Upper lobe of left lung (tissue), 6 donors: Measurements from ENCODE around the gene SULF2. TPM values are rescaled to one million over a fixed set of nuclear protein-coding genes. Genes with fewer than 3 reads are reported as not detected.

Experiments
- ATAC-seq, 2 donors: fragments of 200-7000 bp; cut with Tn5 transposase; one replicate each; pipeline ENCODE4 v1.9.1; 2022; ENCODE audit warnings: mild to moderate bottlenecking in 2 of 2, moderate library complexity in 2 of 2; ENCODE audit not compliant: low FRiP score in 2 of 2
- DNase-seq, 2 donors: peaks; one replicate each; pipeline ENCODE4 v3.0.0-alpha.2; 2019 to 2020
- H3K27ac ChIP-seq, 4 donors: fragments of 200-600 bp; sonication (generic); one replicate each; pipeline ENCODE4 v1.5.1; 2016 to 2019
- H3K27me3 ChIP-seq, 4 donors: fragments of 200-600 bp; sonication (generic); one replicate each; pipeline ENCODE4 v1.5.1; 2017 to 2019
- H3K36me3 ChIP-seq, 4 donors: fragments of 200-600 bp; sonication (generic); one replicate each; pipeline ENCODE4 v1.5.1; 2016 to 2019
- H3K4me1 ChIP-seq, 4 donors: fragments of 200-600 bp; sonication (generic); one replicate each; pipeline ENCODE4 v1.5.1; 2018 to 2019
- H3K4me3 ChIP-seq, 4 donors: fragments of 200-600 bp; sonication (generic); one replicate each; pipeline ENCODE4 v1.5.1; 2017 to 2019; ENCODE audit warnings: mild to moderate bottlenecking in 2 of 4, moderate library complexity in 1 of 4
- H3K9me3 ChIP-seq, 4 donors: fragments of 200-600 bp; sonication (generic); one replicate each; pipeline ENCODE4 v1.5.1; 2018 to 2019
- EP300 ChIP-seq, 4 donors: sonication (generic); formaldehyde crosslinking; IDR thresholded peaks; one replicate each; pipeline ENCODE4 v1.5.1; 2017; ENCODE audit warnings: antibody characterized with exemption in 4 of 4, control low read depth in 2 of 4
- POLR2A ChIP-seq, 4 donors: fragments of 450-650 bp; IDR thresholded peaks; one replicate each; pipeline ENCODE4 v1.5.1; 2016 to 2017; ENCODE audit warnings: antibody characterized with exemption in 4 of 4, mild to moderate bottlenecking in 2 of 4
- POLR2AphosphoS5 ChIP-seq, 2 donors: sonication (generic); formaldehyde crosslinking; IDR thresholded peaks; one replicate each; pipeline ENCODE4 v1.5.1; 2017; ENCODE audit warnings: antibody characterized with exemption in 2 of 2
- WGBS, 2 donors: methylation state at CpG; one replicate each; pipeline ENCODE4 v1.1.5; 2017 to 2018; 5-methylcytosine and 5-hydroxymethylcytosine counted together
- total RNA-seq, 6 donors: library from RNA; depleted of rRNA in 4 of 6; stranded (reverse); fragments of >200 nt in 4 of 6; gene quantifications; one replicate each; pipeline versions ENCODE4 v1.1.0 to v1.2.1, GENCODE V29; 2016 to 2021
- TF ChIP-seq, protein P1 (sequence below), 6 experiments: fragments of 450-650 bp in 4 of 6; fragments of 200-600 bp in 2 of 6; sonication (generic) in 2 of 6; IDR thresholded peaks; one replicate each; pipeline ENCODE4 v1.5.1; 2016 to 2019; ENCODE audit warnings: antibody characterized with exemption in 6 of 6
- donor health status: DM: no; HTN: no; CAD: no; lungs with moderate emphysema.
- donor health status: DM: no; HTN: yes; CAD: no; lungs with severe emphysema.

Gene SULF2
- total RNA-seq, 6 donors from 2014 or later = 15.0 to 63.8 (median 21.7) TPM

DNA sequence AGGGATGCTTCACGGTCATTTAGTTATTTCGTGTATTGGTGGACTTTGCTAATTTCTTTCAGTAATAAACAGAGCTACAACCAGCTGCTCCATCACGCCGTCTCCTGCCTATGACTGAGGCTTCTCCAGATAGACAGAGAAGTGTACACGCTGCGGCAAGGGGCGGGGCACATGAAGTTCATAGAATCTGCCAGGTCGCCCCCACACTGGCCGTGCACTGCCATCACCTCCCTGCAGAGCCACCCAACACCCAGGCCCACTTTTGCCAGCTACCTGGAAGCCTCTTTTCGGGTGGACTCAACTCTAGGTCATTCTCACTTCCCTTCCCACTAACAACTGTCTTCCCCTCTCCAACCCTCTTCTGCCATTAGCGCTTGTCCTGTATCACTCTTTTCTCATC lies 88.4 kb downstream of the SULF2 start:
- H3K36me3 ChIP-seq = no peaks in the 10 kb centered on the region
- peaks cover 0 to 8% (median 3%) of the 10 kb centered on the region in 4 donors for H3K9me3 ChIP-seq
- no peaks in the 10 kb centered on the region for H3K27me3 ChIP-seq
- 95 to 99% methylated on average over 11 of the region's 11 CpGs for WGBS, 2 donors
- DNase-seq = peak in 1 of 2 donors; percentile 38
- no peak overlapping the region for H3K4me3 ChIP-seq
- H3K4me1 ChIP-seq = no peaks in the 10 kb centered on the region
- TF ChIP-seq EP300 (IDR thresholded peaks at IDR 0.05) (no peak), POLR2A (IDR thresholded peaks at IDR 0.05) (no peak), POLR2AphosphoS5 (IDR thresholded peaks at IDR 0.05) (no peak)
- TF ChIP-seq, protein P1, sequence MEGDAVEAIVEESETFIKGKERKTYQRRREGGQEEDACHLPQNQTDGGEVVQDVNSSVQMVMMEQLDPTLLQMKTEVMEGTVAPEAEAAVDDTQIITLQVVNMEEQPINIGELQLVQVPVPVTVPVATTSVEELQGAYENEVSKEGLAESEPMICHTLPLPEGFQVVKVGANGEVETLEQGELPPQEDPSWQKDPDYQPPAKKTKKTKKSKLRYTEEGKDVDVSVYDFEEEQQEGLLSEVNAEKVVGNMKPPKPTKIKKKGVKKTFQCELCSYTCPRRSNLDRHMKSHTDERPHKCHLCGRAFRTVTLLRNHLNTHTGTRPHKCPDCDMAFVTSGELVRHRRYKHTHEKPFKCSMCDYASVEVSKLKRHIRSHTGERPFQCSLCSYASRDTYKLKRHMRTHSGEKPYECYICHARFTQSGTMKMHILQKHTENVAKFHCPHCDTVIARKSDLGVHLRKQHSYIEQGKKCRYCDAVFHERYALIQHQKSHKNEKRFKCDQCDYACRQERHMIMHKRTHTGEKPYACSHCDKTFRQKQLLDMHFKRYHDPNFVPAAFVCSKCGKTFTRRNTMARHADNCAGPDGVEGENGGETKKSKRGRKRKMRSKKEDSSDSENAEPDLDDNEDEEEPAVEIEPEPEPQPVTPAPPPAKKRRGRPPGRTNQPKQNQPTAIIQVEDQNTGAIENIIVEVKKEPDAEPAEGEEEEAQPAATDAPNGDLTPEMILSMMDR (IDR thresholded peaks at IDR 0.05) = no peak
- H3K27ac ChIP-seq = no peak overlapping the region
- ATAC-seq = peak in 1 of 2 donors; percentile 25

DNA sequence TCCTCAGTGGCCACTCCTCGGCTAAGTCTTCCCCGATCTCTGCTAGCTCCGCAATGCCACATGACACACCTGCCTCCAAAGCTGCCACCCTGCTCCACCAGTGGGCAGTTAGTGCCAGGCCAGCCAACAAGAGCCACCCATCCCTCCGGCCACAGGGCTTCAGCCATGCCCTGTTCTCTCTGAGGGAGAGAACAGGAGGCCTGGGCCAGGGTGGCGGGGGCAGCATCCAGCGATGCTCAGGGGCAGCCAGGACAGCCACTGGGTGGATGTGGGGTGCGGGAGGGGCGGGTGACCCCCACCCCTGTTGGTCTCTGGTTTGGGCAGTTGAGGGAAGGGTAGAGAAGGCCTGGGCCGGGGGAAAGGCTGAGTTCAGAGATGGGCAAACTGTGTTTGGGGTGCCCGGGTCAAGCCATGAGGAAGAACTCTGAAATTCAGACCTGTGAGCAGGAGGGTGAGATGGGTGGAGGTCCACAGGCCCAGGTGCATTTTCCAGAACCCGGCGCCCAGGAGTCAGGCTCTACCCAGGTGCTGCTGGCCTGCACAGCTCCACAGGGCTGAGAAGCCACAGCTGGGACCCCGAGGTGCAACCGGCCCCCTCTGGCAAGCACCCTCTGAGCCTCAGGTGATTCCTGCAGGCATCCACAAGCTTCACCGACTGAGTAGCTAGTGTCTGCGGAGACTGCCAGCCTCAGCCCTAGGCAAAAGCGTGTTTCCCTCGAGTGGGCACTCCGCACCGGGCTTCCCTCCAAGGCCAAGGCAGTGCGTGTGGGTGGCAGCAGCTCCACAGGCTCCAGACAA lies 91.1 kb downstream of the SULF2 start:
- Histone ChIP-seq H3K4me3 (no peak overlapping the region), H3K27ac (no peak overlapping the region), H3K9me3 (peaks cover 0 to 23% (median 7%) of the 10 kb centered on the region in 4 donors), H3K4me1 (no peaks in the 10 kb centered on the region), H3K27me3 (no peaks in the 10 kb centered on the region), H3K36me3 (no peaks in the 10 kb centered on the region)
- DNase-seq = peak in 1 of 2 donors; percentile 58
- 94% methylated on average over 12 to 21 of the region's 21 CpGs for WGBS, 2 donors
- ATAC-seq = no peak
- no peak for TF ChIP-seq POLR2A (IDR thresholded peaks at IDR 0.05)
- no peak for TF ChIP-seq POLR2AphosphoS5 (IDR thresholded peaks at IDR 0.05)
- TF ChIP-seq EP300 (IDR thresholded peaks at IDR 0.05) = no peak
- TF ChIP-seq, protein P1 (IDR thresholded peaks at IDR 0.05) = no peak

DNA sequence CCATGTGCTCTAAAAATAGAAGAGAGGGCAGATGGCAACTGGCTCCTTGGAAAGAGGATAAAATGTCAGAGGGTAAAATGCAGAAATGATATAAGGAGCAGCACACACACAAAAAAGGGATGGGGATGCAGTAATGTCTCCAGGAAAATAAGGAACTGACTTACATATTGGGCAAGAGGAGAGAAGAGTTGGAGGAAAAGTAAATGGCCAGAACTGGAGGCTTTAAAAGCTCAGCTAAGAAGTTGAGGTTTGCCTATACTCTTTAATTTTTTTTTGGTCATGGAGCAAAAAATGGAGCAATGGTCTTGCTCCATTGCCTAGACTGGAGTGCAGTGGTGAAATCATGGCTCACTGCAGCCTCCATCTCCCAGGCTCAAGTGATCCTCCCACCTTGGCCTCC lies 93.7 kb downstream of the SULF2 start:
- no peaks in the 10 kb centered on the region for H3K4me1 ChIP-seq
- DNase-seq (no peak), ATAC-seq (no peak)
- TF ChIP-seq POLR2AphosphoS5 (IDR thresholded peaks at IDR 0.05) (no peak), POLR2A (IDR thresholded peaks at IDR 0.05) (no peak), EP300 (IDR thresholded peaks at IDR 0.05) (no peak)
- TF ChIP-seq, protein P1 (IDR thresholded peaks at IDR 0.05) = no peak
- no peaks in the 10 kb centered on the region for H3K36me3 ChIP-seq
- no peak overlapping the region for H3K27ac ChIP-seq
- no peaks in the 10 kb centered on the region for H3K27me3 ChIP-seq
- no peak overlapping the region for H3K4me3 ChIP-seq
- H3K9me3 ChIP-seq = peaks cover 0 to 23% (median 7%) of the 10 kb centered on the region in 4 donors

DNA sequence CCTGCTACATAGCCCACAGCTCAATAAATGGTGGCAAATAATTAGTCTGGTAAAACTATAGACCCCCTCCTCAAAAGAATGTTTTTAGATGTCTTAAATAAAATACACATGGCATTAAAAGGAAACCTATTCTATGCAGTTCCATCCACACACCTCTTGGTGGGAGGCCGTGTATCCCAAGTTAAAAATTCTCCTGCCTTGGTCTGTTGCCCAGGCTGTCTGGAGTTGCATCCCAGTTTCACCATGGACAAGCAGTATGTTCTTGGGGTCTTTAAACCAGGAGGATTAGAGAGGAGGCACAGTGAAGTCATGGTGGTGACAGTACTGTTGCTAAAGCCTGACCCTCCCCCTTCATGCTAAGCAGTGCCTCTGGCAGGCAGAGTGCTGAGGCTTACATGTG lies 95.5 kb downstream of the SULF2 start:
- H3K9me3 ChIP-seq = peaks cover 0 to 23% (median 7%) of the 10 kb centered on the region in 4 donors
- no peak overlapping the region for H3K4me3 ChIP-seq
- no peak overlapping the region for H3K27ac ChIP-seq
- H3K4me1 ChIP-seq = no peaks in the 10 kb centered on the region
- TF ChIP-seq, protein P1 (IDR thresholded peaks at IDR 0.05) = no peak
- TF ChIP-seq POLR2AphosphoS5 (IDR thresholded peaks at IDR 0.05) = no peak
- TF ChIP-seq POLR2A (IDR thresholded peaks at IDR 0.05) = no peak
- no peak for TF ChIP-seq EP300 (IDR thresholded peaks at IDR 0.05)
- DNase-seq = no peak
- no peaks in the 10 kb centered on the region for H3K36me3 ChIP-seq
- no peak for ATAC-seq
- no peaks in the 10 kb centered on the region for H3K27me3 ChIP-seq
- WGBS, 2 donors = 92 to 100% methylated on average over 1 of the region's 1 CpG
